GM18499 (cell line): ENCODE measurements around the gene PAN3.

Experiments
- ATAC-seq: cut with Tn5 transposase; IDR thresholded peaks from one replicate; pipeline ENCODE4 v1.9.1; 2021; ENCODE audit warnings: moderate number of reproducible peaks; ENCODE audit not compliant: insufficient read depth, unreplicated experiment

PAN3 gene

GRCh38 chr13:28204043-28204442 is 65.7 kb downstream of the PAN3 start:
- no peak for ATAC-seq

- ATAC-seq = no peak
These were observed 66.5 kb downstream of the PAN3 start for GRCh38 chr13:28204690-28205443.

- no peak for ATAC-seq
These were observed 80.3 kb downstream of the PAN3 start for GRCh38 chr13:28218679-28219078.

GRCh38 chr13:28219408-28220099 is 81.2 kb downstream of the PAN3 start:
- no peak for ATAC-seq

- ATAC-seq = no peak
These were observed 81.8 kb downstream of the PAN3 start for GRCh38 chr13:28220166-28220565.

GRCh38 chr13:28229522-28230411 is 91.4 kb downstream of the PAN3 start:
- ATAC-seq = no peak

GRCh38 chr13:28231642-28232041 is 93.3 kb downstream of the PAN3 start:
- ATAC-seq = no peak

- ATAC-seq = no peak
These were observed 99.6 kb downstream of the PAN3 start for GRCh38 chr13:28237944-28238343.

- no peak for ATAC-seq
These were observed 101.0 kb downstream of the PAN3 start for GRCh38 chr13:28239374-28239773.

GRCh38 chr13:28245465-28245864 is 107.1 kb downstream of the PAN3 start:
- ATAC-seq = no peak

GRCh38 chr13:28246891-28247290 is 108.5 kb downstream of the PAN3 start:
- no peak for ATAC-seq

- no peak for ATAC-seq
These were observed 109.7 kb downstream of the PAN3 start for GRCh38 chr13:28248080-28248479.

GRCh38 chr13:28250542-28250941 is 112.2 kb downstream of the PAN3 start:
- ATAC-seq = no peak

- no peak for ATAC-seq
These were observed 113.1 kb downstream of the PAN3 start for GRCh38 chr13:28251466-28251865.

GRCh38 chr13:28252547-28252946 is 114.2 kb downstream of the PAN3 start:
- ATAC-seq = no peak

GRCh38 chr13:28257305-28257704 is 119.0 kb downstream of the PAN3 start:
- no peak for ATAC-seq

- no peak for ATAC-seq
These were observed 120.1 kb downstream of the PAN3 start for GRCh38 chr13:28258417-28258816.

- no peak for ATAC-seq
These were observed 129.2 kb downstream of the PAN3 start for GRCh38 chr13:28267497-28267896.

GRCh38 chr13:28268800-28269223 is 130.5 kb downstream of the PAN3 start:
- ATAC-seq = peak; percentile 98

- no peak for ATAC-seq
These were observed 132.9 kb downstream of the PAN3 start for GRCh38 chr13:28271056-28271840.
